HEK293 (cell line): ENCODE measurements around the gene PPP4R4.

Experiments
- YY1 ChIP-seq: fragments of 450-650 bp; formaldehyde crosslinking; IDR thresholded peaks from 2 replicates; pipeline ENCODE4 v1.5.1; 2018; ENCODE audit warnings: missing biosample characterization, missing genetic modification characterization
- ZBTB1 ChIP-seq: fragments of 450-650 bp; formaldehyde crosslinking; IDR thresholded peaks from 2 replicates; pipeline ENCODE4 v1.5.1; 2016; ENCODE audit warnings: missing biosample characterization, missing genetic modification characterization
- ZNF10 ChIP-seq: fragments of 450-650 bp; formaldehyde crosslinking; IDR thresholded peaks from 2 replicates; pipeline ENCODE4 v1.5.1; 2017; ENCODE audit warnings: missing biosample characterization, missing genetic modification characterization
- ZNF664 ChIP-seq: fragments of 450-650 bp; formaldehyde crosslinking; IDR thresholded peaks from 2 replicates; pipeline ENCODE4 v1.5.1; 2016; ENCODE audit warnings: missing biosample characterization, missing genetic modification characterization
- TF ChIP-seq, protein P1 (sequence below): fragments of 450-650 bp; formaldehyde crosslinking; IDR thresholded peaks from 2 replicates; pipeline ENCODE4 v1.5.1; 2016; ENCODE audit warnings: missing biosample characterization, missing genetic modification characterization
- TF ChIP-seq, protein P2 (sequence below): fragments of 450-650 bp; formaldehyde crosslinking; IDR thresholded peaks from 2 replicates; pipeline ENCODE4 v1.5.1; 2016; ENCODE audit warnings: missing biosample characterization, missing genetic modification characterization

DNA sequence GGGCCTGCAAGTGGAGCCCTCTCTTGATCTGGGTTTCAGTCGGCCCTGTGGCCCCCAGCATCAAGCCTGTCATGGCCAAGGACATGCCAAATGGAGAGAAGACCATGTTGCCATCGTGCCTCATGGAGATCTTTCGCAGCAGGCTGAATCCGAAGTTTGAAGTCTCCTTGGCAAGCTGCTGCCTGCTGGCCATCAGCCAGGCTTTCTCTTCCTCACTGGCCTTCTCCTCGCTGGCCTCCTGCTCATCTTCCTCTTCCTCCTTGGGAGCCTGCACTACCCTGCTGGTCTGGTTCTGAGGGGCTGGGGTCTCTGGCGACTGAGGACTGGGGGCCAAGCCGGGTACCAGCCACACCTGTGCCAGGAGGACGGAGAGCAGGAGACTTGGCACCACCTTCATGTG is 116.1 kb downstream of the PPP4R4 start:
- TF ChIP-seq ZNF10 (tag by site-specific recombination) (no peak), ZNF664 (no peak), YY1 (no peak), ZBTB1 (tag by site-specific recombination) (no peak)
- TF ChIP-seq, protein P1, sequence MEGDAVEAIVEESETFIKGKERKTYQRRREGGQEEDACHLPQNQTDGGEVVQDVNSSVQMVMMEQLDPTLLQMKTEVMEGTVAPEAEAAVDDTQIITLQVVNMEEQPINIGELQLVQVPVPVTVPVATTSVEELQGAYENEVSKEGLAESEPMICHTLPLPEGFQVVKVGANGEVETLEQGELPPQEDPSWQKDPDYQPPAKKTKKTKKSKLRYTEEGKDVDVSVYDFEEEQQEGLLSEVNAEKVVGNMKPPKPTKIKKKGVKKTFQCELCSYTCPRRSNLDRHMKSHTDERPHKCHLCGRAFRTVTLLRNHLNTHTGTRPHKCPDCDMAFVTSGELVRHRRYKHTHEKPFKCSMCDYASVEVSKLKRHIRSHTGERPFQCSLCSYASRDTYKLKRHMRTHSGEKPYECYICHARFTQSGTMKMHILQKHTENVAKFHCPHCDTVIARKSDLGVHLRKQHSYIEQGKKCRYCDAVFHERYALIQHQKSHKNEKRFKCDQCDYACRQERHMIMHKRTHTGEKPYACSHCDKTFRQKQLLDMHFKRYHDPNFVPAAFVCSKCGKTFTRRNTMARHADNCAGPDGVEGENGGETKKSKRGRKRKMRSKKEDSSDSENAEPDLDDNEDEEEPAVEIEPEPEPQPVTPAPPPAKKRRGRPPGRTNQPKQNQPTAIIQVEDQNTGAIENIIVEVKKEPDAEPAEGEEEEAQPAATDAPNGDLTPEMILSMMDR (tag by site-specific recombination) = no peak
- TF ChIP-seq, protein P2, sequence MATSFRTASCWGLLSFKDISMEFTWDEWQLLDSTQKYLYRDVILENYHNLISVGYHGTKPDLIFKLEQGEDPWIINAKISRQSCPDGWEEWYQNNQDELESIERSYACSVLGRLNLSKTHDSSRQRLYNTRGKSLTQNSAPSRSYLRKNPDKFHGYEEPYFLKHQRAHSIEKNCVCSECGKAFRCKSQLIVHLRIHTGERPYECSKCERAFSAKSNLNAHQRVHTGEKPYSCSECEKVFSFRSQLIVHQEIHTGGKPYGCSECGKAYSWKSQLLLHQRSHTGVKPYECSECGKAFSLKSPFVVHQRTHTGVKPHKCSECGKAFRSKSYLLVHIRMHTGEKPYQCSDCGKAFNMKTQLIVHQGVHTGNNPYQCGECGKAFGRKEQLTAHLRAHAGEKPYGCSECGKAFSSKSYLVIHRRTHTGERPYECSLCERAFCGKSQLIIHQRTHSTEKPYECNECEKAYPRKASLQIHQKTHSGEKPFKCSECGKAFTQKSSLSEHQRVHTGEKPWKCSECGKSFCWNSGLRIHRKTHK (tag by site-specific recombination) = no peak
